Adipocyte (in vitro differentiated cells): Measurements from ENCODE around the gene ZFP91.

Experiments
- DNase-seq: peaks from one replicate; pipeline ENCODE4 v3.0.0-alpha.2; 2015; ENCODE audit warnings: low read depth
- H3K27me3 ChIP-seq: replicated peaks from 2 replicates; pipeline ENCODE4 v1.7.0; 2013; ENCODE audit warnings: mild to moderate bottlenecking, low read length, moderate library complexity; ENCODE audit not compliant: control insufficient read depth, insufficient read depth
- H3K36me3 ChIP-seq: 2 replicates; pipeline ENCODE4 v1.7.0; 2013; ENCODE audit warnings: low read length, mild to moderate bottlenecking, moderate library complexity; ENCODE audit not compliant: control insufficient read depth, insufficient read depth, severe bottlenecking
- H3K4me1 ChIP-seq: 2 replicates; pipeline ENCODE4 v1.7.0; 2013; ENCODE audit warnings: mild to moderate bottlenecking, low read length, moderate library complexity; ENCODE audit not compliant: control insufficient read depth, insufficient read depth
- H3K4me3 ChIP-seq: 2 replicates; pipeline ENCODE4 v1.7.0; 2013; ENCODE audit warnings: mild to moderate bottlenecking, low read length, moderate library complexity
- H3K9ac ChIP-seq: 2 replicates; pipeline ENCODE4 v1.7.0; 2013; ENCODE audit warnings: mild to moderate bottlenecking, low read length, moderate library complexity
- H3K9me3 ChIP-seq: 2 replicates; pipeline ENCODE4 v1.7.0; 2013; ENCODE audit warnings: mild to moderate bottlenecking, low read length, moderate library complexity; ENCODE audit not compliant: control insufficient read depth

Gene ZFP91

GRCh38 chr11:58636587-58636986 is 57.7 kb downstream of the ZFP91 start:
- Histone ChIP-seq H3K36me3 (no peaks in the 10 kb centered on the region), H3K4me3 (no peak overlapping the region), H3K9me3 (no peaks in the 10 kb centered on the region), H3K27me3 (no peaks in the 10 kb centered on the region), H3K4me1 (no peaks in the 10 kb centered on the region), H3K9ac (no peak overlapping the region)
- no peak for DNase-seq

DNA sequence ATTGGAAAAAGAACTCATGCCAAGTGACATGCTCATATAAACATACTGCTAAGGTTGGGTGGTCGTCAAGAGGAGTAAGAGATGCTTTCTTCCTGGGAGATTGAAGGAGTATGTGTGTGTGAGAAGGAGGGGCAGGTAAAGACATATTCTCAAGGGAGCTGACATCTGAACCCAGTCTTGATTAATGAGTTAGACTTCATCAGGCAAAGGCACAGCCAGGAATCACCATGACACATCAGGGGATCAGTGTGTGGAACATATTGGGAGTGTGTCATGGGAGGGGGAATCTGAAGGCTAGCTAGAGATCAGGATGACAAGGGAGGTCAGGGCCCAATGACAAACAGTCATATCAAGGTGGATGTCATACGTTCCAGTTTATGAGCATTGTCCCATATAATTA is 58.5 kb downstream of the ZFP91 start:
- no peak for DNase-seq
- no peak overlapping the region for H3K9ac ChIP-seq
- H3K36me3 ChIP-seq = no peaks in the 10 kb centered on the region
- H3K4me3 ChIP-seq = no peak overlapping the region
- H3K9me3 ChIP-seq = no peaks in the 10 kb centered on the region
- no peaks in the 10 kb centered on the region for H3K4me1 ChIP-seq
- no peaks in the 10 kb centered on the region for H3K27me3 ChIP-seq

DNA sequence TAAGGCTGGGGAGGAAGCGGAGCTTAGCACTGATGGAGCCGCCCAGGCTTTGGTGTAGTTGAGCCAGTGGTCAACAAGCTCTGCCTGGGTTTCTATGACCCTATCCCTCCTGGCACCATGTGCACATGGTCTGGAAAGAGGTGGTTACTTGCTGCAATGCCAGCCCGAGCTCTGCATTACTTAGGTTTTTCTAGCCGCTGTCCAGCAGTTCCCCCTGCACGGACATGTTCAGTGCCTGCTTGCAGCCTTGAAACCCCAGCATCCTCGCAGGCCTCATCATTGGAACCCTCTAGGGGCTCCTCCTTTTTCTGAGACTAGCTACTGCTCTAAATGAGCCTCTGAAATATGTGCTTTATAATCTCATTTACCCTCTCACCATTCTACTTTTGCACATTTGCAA is 60.2 kb downstream of the ZFP91 start:
- no peak overlapping the region for H3K4me3 ChIP-seq

DNA sequence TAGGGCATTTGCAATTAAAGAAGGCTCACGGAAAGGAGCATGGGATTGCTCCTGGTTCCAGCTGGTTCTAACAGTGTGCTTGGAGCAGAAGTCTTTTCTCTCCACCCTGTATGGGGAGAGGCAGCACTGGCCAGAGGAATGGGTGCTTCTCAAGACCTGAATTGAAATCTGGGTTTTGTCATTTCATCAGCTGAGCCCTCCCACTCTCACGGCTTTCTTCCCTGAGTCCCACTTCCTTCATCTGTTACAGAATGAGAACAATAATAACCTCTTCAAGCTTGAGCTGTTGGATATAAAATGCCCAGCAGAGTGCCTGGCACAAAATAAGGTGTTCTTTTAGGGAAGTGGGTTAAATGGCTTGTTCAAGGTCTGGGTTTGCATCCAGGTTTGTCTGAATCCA is 60.8 kb downstream of the ZFP91 start:
- Histone ChIP-seq H3K4me1 (no peaks in the 10 kb centered on the region), H3K4me3 (no peak overlapping the region), H3K9ac (no peak overlapping the region), H3K36me3 (no peaks in the 10 kb centered on the region), H3K27me3 (no peaks in the 10 kb centered on the region), H3K9me3 (no peaks in the 10 kb centered on the region)
- no peak for DNase-seq

More for the DNA sequence above, 60.2 kb downstream of the ZFP91 start:
- Histone ChIP-seq H3K36me3 (no peaks in the 10 kb centered on the region), H3K4me1 (no peaks in the 10 kb centered on the region), H3K9me3 (no peaks in the 10 kb centered on the region), H3K9ac (no peak overlapping the region), H3K27me3 (no peaks in the 10 kb centered on the region)
- no peak for DNase-seq

DNA sequence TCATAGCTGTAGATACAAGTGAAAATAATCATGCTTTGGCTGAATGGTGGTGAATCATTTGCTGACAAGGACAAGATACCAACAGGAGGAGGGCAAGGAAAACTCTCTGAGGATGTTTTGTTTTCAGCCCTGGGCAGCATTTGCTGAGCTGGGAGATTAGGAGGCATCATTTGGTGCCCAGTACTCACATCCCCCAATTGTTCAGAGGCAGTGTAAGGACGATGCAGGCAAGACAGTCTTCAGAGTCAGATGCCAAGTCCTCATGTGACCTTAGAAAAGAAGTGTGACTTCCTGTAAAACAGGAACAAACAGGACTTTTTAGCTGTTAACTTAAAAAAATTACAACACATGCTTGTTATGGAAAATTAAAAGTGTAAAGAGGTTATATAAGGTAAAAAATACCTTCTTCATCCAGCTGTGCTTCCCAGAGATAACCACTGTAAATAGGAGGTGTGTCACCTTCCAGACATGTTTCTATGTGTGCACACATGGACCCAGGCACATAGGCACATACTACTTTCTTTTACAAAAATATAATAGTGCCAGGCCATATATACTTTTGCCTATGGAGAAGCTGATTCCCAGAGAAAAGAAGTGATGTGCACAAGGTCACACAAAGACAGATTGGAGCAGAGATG is 61.6 kb downstream of the ZFP91 start:
- no peak overlapping the region for H3K9ac ChIP-seq
- no peaks in the 10 kb centered on the region for H3K36me3 ChIP-seq
- no peaks in the 10 kb centered on the region for H3K4me1 ChIP-seq
- H3K4me3 ChIP-seq = no peak overlapping the region
- H3K9me3 ChIP-seq = no peaks in the 10 kb centered on the region
- no peaks in the 10 kb centered on the region for H3K27me3 ChIP-seq
- DNase-seq = no peak

DNA sequence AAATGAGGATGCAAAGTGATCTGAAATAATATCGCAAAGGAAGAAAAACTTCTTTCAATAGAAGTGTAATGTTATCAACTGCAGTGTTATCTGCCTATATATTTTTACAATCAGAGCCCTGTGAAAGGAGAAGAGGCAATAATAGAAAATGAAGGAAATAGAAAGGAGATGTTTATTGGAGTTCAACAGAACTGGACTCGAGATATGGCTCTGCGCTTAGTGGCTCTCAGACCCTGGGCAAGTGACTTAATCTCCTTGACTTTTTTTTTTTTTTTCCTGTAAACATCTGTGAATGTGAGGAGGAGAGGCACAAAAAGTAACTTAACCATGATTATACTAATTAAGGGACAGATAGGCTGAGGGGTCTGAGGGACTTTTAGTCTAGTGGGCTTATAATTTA is 62.5 kb downstream of the ZFP91 start:
- Histone ChIP-seq H3K9me3 (peaks cover 4% of the 10 kb centered on the region), H3K36me3 (no peaks in the 10 kb centered on the region), H3K4me1 (no peaks in the 10 kb centered on the region), H3K27me3 (no peaks in the 10 kb centered on the region), H3K4me3 (no peak overlapping the region), H3K9ac (no peak overlapping the region)
- DNase-seq = no peak

DNA sequence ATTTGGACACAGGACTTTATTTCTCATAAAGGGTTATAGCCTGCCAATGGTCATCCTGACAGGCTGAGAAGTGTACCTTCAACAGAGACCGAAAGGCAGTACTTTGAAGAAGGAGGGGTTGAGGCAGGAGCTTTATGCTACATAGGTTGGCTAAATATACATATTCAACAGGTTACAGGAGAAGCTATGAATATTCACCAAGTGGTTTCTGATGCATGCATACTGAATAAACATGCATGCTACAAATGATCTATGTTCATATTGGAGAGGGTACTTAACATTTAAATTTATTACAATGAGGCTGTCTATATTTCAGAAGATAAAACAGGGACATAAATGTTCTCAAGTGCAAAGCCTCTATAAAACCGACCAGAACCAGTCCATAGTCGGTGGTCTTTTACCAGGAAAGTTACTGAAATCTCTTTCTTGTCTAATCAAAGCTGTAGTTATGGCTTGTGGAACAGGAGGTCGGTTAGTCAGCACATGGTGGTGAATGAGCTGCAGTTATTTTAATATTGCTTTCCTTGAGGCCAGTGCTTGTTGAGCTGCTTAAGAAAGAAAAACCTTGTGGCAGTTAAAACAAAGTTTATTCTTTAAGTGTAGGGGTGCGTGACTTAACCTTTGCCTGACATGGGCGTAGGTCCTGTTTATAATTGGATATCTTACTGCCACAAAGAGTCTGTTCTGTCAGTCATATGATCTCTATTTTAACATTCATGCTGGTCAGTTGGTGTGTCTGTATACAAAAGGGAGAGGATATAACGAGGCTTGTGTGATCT is 63.1 kb downstream of the ZFP91 start:
- Histone ChIP-seq H3K9ac (no peak overlapping the region), H3K36me3 (no peaks in the 10 kb centered on the region), H3K4me1 (no peaks in the 10 kb centered on the region), H3K9me3 (peaks cover 4% of the 10 kb centered on the region), H3K27me3 (no peaks in the 10 kb centered on the region), H3K4me3 (no peak overlapping the region)
- no peak for DNase-seq

DNA sequence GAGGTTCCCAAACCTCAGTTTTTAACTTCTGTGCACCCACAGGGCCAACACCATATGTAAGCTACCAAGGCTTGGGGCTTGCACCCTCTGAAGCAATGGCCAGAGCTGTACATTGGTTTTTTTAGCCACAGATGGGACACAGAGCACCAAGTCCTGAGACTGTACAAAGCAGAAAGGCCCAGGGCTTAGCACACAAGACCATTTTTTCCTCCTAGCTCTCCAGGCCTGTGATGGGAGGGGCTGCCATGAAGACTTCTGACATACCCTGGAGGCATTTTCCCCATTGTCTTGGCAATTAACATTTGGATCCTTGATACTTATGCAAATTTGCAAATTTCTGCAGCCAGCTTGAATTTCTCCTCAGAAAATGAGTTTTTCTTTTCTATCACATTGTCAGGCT is 67.0 kb downstream of the ZFP91 start:
- no peak for DNase-seq
- Histone ChIP-seq H3K9ac (no peak overlapping the region), H3K4me3 (no peak overlapping the region), H3K27me3 (no peaks in the 10 kb centered on the region), H3K9me3 (peaks cover 4% of the 10 kb centered on the region), H3K4me1 (no peaks in the 10 kb centered on the region), H3K36me3 (no peaks in the 10 kb centered on the region)

DNA sequence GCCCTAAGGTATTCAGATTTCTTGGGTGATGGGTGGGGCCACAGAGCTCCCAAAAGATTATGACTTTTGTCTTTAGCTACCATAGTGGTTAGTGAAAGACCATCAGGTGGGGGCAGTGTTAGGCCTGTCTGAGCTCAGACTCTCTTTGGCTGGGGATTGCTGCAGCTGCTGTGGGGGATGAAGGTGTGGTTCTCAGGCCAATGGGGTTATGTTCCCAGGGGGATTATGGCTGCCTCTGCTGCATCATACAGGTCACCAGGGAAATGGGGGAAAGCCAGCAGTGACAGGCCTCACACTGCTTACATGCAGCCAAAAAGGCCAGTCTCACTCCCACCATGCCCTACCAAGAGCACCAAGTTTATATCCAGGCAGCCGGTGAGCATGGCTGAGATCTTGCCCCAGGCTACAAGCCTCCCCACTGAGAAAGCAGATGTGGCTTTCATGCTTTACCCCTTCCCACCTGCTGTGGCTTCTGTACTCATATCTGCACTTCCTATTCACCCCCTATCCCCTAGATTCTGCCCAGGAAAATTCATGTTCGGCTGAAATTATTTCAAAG is 68.4 kb downstream of the ZFP91 start:
- Histone ChIP-seq H3K27me3 (no peaks in the 10 kb centered on the region), H3K4me3 (no peak overlapping the region), H3K9ac (no peak overlapping the region), H3K36me3 (no peaks in the 10 kb centered on the region), H3K9me3 (peaks cover 4% of the 10 kb centered on the region), H3K4me1 (no peaks in the 10 kb centered on the region)
- DNase-seq = no peak

DNA sequence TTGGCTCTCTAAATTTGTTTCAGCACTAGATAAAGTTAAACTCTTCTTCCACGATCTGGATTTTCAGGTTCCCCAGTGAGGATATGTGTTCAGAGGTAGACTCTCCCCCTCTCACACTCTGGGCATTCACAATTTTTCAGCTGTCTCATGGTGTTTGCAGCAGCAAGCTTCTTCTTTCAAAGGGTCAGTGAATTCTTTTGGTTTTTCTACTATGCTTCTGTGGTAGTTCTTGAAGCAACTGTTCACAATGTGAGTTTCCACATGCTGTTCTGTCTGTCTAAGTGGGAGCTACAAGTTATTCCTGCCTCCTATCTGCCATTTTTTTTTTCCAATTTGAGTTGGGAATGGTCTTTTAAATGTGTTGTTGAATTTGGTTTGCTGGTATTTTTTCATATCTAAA is 69.0 kb downstream of the ZFP91 start:
- Histone ChIP-seq H3K9ac (no peak overlapping the region), H3K9me3 (peaks cover 4% of the 10 kb centered on the region), H3K36me3 (no peaks in the 10 kb centered on the region), H3K27me3 (no peaks in the 10 kb centered on the region), H3K4me3 (no peak overlapping the region), H3K4me1 (no peaks in the 10 kb centered on the region)
- no peak for DNase-seq

DNA sequence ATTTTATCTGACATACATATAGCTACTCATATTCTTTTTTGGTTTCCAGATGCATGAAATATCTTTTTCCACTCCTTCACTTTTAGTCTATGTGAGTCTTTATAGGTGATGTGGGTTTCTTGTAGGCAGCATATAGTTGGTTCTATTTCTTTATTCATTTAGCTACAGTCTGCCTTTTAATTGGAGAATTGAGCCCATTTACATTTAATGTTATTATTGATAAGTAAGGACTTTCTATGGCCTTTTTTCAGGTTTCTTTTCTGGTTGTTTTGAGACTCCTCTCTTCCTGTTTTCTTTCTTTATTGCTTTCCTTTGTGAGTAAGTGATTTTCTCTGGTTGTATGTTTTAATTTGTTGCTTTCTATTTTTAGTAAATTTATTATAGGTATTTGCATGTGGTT is 70.8 kb downstream of the ZFP91 start:
- H3K4me3 ChIP-seq = no peak overlapping the region
- H3K9me3 ChIP-seq = peaks cover 4% of the 10 kb centered on the region
- H3K4me1 ChIP-seq = no peaks in the 10 kb centered on the region
- DNase-seq = no peak
- H3K36me3 ChIP-seq = no peaks in the 10 kb centered on the region
- H3K27me3 ChIP-seq = no peaks in the 10 kb centered on the region
- no peak overlapping the region for H3K9ac ChIP-seq
